Stimulated activated CD8-positive, alpha-beta memory T cell treated with anti-CD3 and anti-CD28 coated beads, Interleukin-15, amount 100 ng/mL, for 48 hours (primary cell): Measurements from ENCODE around the gene SIK2.
A peak's percentile ranks its signal among the peaks of the same experiment; 100 is the strongest.
"Not testable (repeated sequence)": the region's sequence is repeated elsewhere in the genome, so short reads cannot be mapped to it uniquely, and the experiment has no call there.

Experiments
- DNase-seq, 2 donors: peaks; one replicate each; pipeline ENCODE4 v3.0.0-alpha.2; 2020; ENCODE audit warnings: low read depth in 2 of 2

Gene SIK2

DNA sequence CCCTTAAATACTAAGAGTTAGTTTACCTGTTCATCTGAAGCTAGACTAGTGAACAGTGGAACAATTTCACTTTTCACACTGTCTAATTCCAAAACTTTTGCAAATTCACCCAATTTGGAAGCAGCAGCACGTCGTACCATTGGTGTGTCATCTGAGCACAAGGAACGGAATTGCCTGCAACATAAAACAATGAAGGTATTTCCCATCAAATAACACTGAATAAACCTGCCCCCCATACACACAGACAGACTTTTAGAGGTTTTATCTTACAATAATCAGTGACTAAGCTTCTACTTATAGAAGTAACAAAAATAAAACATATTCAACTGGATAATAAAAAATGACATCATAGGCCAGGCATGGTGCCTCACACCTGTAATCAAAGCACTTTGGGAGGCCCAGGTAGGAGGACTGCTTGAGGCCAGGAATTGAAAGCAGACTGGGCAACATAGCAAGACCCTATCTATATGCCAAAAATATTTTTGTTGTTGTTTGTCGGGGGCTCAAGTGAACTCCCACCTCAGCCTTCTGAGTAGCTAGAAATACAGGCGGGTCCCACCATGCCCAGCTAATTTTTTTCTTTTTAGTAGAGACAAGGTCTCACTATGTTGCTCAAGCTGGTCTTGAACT, 157.6 kb downstream of the SIK2 start:
- DNase-seq = no peak

DNA sequence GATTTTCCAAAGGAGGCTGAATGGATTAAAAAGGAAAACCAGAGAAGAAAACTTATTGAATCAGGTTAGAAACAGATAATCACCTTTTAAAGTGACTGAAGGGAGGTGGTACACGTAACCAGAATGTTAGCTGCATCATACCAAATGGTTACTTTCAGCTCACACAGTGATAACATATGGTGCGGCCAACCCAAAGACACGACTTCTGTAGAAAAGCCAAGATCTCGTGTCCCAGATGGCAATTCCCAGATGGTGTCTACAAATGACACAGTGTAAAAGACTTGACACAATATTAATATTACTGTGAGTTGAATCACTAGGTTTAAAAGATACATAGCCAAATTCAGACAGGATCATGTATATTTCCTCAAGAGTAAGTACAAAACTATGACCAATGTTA, 158.8 kb downstream of the SIK2 start:
- no peak for DNase-seq

DNA sequence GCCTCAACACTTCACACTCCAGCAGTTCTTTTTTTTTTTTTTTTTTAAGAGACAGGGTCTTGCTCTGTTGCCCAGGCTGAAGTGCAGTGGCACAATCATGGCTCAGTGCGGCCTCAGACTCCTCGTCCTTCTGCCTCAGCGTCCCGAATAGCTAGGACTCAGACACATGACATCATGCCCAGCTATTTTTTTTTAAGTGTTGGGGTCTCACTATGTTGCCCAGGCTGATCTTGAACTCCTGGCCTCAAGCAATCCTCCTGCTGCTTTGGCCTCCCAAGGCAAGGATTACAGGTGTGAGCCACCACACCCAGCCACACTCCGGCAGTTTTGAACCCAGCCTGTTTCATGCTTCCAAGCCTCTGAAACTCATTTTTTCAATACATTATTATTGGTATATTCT, 160.3 kb downstream of the SIK2 start:
- DNase-seq = no peak

DNA sequence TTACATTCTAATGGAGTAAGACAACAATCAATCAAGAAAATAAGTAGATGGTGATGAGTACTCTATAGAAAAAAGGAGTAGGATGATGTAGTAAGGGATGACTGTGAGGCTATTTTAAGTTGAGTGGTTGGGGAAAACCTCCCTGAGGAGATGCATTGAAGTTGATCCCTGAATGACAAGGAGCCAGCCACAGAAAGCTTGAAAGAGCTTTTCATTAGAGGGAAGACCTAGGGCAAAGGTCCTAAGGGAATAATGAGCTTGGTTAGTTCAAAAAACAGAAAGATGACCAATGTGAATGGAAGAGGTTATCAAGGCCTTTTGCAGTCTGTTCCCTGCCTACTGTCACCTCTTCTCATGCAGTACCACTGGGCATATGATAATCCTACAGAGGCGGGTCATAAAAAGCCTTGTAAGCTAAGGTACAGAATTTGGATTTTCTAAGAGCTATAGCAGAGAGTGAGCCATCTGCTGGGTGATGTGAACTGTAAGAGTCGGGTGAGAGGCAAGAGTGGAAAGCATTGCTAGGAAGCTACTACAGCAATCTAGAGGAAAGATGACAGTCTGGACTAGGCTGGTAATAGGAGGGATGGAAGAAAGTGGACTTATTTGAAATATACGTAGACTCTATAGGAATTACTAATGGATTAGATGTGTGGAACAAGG, 160.9 kb downstream of the SIK2 start:
- DNase-seq = no peak

DNA sequence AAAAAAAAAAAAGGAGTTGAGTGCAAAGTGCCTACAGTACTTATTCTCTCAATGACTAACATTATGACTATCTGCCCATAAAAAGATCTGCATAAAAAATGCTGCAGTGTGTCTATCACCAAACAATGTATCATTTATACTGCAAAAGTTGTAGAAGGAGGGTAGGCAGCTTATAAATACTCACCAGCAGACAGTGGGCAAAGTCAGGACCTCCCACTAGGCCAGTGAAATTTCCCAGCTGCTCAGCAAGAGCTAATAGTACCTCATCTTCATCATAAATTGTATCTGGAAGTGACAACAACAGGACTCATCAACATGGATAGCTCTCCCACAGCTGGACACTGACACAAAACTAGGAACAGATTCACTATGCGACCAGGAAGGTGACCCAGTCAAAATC, 162.4 kb downstream of the SIK2 start:
- no peak for DNase-seq

DNA sequence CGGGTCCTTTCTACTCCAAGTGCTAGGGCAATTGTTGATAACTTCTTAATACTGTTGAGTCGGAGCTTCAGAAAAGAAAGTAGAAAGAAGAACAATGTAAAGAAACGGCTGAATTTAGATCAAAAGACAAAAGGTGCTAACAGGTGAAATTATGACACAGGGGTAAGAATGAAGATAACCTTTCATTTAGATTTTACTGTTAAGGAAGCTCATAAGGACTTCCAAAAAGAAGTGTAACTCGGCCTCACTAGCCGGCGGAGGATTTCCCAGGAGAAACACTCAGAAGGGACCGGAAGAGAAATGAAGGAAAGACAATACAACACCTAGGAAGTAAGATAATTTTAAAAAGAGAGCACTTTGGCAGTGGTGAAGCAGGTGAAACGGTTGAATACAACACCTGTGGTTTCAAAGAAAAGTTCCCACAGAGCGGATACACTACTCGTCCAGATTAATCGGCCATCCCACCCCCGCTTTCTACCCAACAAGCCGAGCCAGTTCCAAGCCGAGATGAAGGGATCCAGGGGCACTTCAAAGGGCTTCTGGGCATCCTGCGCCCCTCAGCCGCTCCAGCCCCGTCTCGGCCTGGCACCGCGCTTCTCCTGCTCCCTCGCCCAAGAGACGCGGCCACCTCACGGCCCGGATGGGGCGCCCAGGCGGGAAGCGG, 163.2 kb downstream of the SIK2 start:
- peak in 1 of 2 donors; percentile 1 for DNase-seq

DNA sequence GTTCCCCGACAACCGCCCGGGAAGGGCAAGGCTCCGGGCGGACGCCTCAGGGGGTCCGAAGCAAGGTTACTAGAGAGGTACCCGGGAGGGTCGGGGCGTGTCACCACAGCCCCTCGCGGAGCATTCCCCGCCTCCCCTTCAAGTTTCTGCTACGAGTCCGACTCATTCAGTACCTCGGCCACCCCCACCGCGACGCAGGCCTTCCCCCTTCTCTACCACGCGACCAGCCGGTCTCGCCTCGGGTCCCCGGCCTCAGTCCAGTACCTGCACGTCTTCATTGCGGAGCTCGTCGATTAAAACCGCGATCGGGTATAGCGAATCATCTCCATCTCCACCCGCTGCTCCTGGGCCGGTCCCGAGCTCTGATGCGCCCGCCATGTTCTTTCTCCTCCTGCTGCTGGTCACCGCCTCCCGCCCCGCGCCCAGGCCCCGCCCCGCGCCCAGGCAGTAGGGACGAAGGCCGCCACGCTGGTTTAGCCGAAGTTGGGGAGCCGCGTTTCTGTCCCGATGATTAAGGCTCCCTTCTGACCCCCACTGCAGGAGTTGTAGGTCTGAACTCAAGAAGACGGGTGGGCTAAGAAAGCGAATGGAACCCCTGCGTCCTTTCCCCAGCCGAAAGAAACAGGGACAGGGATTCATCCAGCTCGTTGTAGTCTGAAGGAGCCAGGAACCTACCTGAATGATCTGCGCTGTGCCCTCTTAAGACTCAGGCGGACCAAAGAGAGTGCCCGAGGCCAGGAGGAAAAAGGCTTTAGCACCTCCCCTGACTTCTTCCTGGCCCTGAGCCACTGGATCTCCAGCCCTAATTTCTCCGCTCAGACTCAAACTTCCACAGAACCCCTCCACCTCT, 164.0 kb downstream of the SIK2 start, which contains the start of gene PPP2R1B:
TSS of gene PPP2R1B (minus strand) at position 406 of the 850 bp plus-strand sequence. CDS start at position 378, 28 bp downstream.
- peak; percentile 48 to 55 for DNase-seq

DNA sequence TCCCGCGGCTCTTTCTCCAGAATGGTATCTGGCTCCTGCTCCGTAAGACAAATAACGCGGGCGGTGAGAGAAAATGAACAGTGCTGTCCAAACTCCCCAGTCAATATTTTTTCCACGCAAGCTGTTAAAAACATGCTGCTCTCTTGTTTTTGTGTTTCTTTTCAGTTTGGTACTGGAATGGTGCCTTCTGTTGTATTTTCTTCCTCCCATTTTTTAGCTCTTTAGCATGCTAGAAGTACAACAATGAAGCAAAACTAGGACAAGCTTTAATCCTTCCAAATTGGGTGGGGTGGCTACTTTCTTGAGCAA, 164.5 kb downstream of the SIK2 start:
- no peak for DNase-seq

DNA sequence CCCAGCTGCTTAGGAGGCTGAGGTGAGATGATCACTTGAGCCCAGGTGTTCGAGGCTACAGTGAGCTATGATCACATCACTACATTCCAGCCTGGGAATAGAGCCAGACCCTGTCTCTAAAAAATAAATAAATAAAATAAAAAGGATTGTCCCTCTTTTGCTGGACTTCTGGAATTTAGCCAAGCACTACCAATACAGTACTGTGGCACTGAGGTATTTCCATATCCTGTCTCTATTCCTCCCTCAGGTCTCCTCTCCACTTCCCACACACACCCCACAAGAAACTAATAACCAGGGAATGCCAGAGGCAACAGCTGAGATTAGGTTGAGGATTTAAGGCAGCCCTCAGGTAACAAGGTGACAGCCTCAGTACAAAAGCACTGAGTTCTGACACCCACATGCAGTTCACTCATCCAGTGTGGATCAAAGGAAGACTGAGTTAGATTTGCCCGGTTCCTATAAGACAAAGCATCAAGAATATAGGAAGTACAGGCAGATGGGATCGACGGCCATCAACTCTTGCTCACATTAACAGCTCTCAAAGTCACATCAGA, 168.4 kb downstream of the SIK2 start:
- no peak for DNase-seq

DNA sequence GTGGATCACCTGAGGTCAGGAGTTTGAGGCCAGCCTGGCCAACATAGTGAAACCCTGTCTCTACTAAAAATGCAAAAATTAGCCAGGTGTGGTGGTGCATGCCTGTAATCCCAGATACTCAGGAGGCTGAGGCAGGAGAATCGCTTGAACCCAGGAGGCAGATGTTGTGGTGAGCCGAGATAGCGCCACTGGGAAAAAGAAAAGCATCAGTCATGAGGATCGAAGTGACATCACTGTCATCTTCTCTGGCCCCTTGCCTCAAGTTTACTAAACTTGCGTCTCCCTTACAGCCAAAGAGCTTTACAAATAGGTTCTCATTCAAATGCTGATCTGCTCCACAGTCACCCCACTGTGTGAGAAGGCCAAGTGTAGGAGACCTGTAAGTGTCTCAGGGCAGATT, 169.0 kb downstream of the SIK2 start:
- not testable (repeated sequence) for DNase-seq

DNA sequence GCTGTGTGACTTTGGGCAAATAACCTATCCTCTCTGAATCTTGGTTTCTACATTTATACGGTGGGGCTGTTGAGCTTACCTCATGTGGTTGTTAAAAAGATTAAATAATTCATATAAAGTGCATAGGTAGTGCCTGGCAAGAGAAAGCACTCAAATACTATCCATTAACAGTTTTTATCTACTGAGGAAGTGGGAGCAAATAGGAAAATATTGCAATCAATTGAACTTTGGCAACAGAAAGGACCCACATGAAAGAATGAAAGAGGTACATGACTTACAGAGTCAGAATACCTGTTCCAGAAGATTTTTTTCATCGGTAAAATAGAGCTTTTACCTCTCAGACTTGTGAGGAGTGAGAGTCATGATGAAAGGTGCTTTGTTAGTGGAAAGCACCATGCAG, 170.3 kb downstream of the SIK2 start:
- no peak for DNase-seq

DNA sequence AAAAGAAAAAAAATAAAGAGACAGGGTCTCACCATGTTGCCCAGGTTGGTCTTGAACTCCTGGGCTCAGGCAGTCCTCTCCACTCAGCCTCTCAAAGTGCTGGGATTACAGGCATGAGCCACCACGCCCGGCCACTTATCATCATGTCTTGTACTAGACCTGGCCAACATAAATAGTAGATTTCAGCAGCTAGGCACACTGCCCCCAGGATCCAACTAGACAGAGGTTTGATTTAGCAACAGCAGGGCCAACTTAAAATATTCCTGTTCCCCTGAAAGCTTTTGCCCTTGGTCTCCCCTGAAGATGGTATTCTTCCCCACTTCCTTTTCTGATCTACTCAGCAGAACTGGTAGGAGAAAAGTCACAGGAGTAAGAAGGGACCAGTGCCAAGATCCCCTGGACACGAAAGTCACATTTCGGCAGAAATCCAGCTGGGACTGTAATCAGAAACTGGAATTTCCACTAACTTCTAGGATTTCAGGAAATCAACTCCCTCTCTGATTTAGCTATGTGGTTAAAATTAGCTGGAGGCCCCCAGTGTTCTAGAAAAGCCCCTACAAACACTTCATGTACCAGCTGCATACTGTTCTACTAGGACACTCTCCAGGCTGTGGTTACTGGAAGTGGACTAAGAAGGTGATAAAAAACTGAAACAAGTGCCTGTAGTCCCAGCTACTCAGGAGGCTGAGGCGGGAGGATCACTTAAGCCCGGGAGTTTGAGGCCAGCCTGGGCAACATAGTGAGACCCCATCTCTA, 172.9 kb downstream of the SIK2 start:
- no peak for DNase-seq

DNA sequence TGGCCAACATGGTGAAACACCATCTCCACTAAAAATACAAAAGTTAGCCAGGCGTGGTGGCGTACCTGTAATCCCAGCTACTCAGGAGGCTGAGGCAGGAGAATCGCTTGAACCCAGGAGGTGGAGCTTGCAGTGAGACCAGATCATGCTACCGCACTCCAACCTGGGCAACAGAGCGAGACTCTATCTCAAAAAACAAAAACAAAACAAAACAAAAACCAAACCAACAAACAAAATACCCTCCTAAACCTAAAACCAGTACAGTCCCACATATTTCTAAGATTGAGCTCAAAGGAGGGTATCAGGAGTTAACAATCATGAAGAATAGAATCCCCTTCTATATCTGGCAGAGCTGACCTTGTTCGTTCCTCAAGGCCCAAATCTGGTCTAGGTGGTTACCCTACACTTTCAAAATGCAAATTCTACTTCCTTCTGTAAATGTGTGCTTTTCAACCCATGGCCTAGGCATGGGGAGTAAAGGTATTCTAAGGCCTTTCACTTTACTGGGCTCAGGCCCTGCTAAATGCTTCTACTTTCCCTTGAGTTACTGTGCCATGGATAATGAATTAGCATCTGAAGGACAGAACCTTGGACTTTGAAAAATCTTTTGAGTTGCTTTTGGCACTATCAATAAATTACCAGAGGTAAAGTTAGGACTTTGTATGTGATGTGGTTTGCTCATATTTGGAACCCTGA, 174.3 kb downstream of the SIK2 start:
- no peak for DNase-seq

DNA sequence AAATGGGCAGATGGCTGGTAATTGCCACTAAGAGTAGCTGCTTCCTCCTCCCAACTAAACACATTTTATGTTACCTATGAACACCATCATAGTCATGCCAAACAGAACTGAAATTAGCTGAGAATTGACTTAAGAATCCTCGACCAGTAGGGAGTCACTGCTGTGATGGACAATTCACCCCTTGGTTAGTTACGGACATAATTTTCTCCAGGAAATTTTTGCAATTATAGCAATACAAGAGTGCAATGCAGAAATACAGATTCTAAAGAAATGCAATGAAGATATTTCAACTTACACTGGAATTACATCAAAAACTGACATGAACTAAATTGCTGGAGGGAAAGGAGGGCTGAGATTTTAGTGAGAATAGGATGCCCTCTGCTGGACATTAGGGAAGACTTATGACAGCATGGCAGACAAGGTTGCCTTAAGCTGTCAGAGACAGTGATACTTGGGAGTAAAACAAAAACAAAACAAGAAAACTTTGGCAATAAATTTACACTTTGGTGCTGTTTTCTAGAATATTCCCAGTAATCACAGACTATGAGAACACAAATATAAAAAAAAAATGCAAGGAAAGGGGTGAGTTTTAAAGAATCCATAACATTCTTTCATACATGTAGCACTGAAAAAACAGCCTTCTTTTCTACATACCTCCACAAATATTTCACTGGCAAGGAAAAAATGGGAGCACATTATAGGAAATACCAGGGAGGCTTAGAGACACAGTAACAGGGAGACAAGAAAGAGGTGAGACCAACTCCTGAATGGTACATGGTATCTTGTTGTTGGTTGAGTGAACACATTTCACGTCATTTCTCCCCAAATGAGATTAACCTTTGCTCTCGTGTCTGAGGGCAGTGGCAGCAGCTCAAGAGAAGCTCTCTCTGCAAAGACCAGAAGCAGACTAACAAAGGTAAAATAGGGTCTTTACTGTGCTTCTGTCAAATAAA, 175.1 kb downstream of the SIK2 start:
- DNase-seq = no peak

DNA sequence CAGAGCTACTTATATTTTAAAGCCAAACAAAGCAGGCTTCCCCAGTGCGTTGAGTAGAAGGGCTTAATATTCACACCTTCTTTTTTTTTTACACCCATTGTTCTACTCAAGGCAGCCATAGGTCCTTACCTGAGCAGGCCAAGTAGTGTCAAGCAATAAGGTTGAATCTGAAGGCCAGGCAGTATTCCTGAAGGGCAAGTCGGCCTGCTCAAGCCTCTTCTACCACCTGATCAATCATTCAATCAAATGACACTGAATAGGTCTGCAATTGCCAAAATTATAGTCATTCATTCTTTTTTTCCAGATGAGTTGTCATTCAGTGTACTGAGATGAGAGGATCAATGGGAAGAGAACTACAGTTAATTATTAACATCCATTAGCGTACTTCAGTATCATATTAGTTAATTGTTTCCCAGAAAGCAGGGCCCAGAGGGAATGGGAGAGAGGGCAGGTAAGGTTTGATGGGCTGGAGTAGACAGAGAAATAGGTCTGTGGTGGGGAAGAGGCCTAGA, 175.9 kb downstream of the SIK2 start:
- DNase-seq = no peak

DNA sequence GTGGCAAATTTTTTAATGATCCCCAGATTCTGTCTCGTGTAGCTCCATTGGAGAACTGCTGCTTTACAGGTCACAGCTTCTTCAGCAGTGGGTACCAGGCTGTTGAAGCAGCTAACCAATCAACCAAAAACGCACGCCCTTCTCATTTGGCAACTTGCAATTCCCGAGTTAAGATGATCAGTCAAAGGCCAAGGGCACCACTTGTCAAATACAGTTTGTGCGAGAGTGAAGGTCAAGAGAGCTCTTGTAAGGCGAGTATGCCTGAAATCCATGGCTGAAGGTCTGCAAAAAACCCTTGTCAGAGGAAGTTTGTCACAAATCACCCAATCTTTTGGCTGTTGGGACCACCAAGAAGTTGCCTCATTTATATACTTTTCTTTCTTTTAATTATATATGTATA, 176.9 kb downstream of the SIK2 start:
- no peak for DNase-seq
